ENCODE measurements around the gene CBLN4.

Gene CBLN4

GRCh38 chr20:55947701-55948100, 57.6 kb downstream of the CBLN4 start:
- TF ChIP-seq, protein P1, sequence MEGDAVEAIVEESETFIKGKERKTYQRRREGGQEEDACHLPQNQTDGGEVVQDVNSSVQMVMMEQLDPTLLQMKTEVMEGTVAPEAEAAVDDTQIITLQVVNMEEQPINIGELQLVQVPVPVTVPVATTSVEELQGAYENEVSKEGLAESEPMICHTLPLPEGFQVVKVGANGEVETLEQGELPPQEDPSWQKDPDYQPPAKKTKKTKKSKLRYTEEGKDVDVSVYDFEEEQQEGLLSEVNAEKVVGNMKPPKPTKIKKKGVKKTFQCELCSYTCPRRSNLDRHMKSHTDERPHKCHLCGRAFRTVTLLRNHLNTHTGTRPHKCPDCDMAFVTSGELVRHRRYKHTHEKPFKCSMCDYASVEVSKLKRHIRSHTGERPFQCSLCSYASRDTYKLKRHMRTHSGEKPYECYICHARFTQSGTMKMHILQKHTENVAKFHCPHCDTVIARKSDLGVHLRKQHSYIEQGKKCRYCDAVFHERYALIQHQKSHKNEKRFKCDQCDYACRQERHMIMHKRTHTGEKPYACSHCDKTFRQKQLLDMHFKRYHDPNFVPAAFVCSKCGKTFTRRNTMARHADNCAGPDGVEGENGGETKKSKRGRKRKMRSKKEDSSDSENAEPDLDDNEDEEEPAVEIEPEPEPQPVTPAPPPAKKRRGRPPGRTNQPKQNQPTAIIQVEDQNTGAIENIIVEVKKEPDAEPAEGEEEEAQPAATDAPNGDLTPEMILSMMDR (conservative IDR thresholded peaks at IDR 0.05; ENCODE audit: control insufficient read depth, insufficient read depth, low read depth, low read length): no peak

More at GRCh38 chr20:55947701-55948100, 57.6 kb downstream of the CBLN4 start:
- no peak for DNase-seq (ENCODE audit: low read depth)
- no peak overlapping the region for H3K4me3 ChIP-seq (ENCODE audit: control insufficient read depth, low read depth, low read length)
